K562 (cell line): ENCODE data around the gene PBX1. TPM values are rescaled to one million over a fixed set of nuclear protein-coding genes. Genes with fewer than 3 reads are reported as not detected.

Experiments
- ATAC-seq: fragments of 200-7000 bp; cut with Tn5 transposase; 3 replicates; pipeline ENCODE4 v1.9.1; 2020; ENCODE audit warnings: moderate library complexity
- BruUV-seq: library from RNA; stranded (reverse); fragments of 400-500 nt; replicated peaks from 2 replicates; lab custom pipeline; 2021; lab: Mats Ljungman, UMichigan
- CTCF ChIA-PET: fragments of 300-600 bp; formaldehyde crosslinking; extraction: SDS; loops from one replicate; lab custom pipeline; 2021; ENCODE audit warnings: low intra/inter-chr PET ratio; lab: Yijun Ruan, JAX
- POLR2A ChIA-PET: fragments of 300-600, 350-650 bp; sonication (Branson Sonifier 250); formaldehyde crosslinking; extraction: SDS; loops from one replicate; lab custom pipeline; 2021; ENCODE audit warnings: antibody characterized with exemption, inconsistent platforms; lab: Yijun Ruan, JAX
- DNase-seq, 4 experiments: peaks; one replicate each; pipeline versions ENCODE4 v3.0.0 to v3.0.0-alpha.2; 2011 to 2018; ENCODE audit warnings: low spot score in 3 of 4, mixed read lengths in 3 of 4; ENCODE audit errors: extremely low read depth in 1 of 4
- FAIRE-seq: peaks from 2 replicates; lab custom pipeline; 2011; peaks lifted over from hg19 to GRCh38; lab: Jason Lieb, UNC
- H2AFZ ChIP-seq: 2 replicates; pipeline ENCODE4 v1.6.0; 2011; ENCODE audit warnings: low read depth, low read length, control low read depth, inconsistent platforms
- H3K27ac ChIP-seq: fragments of 200-600 bp; 3 replicates; pipeline ENCODE4 v1.8.0; 2011; ENCODE audit warnings: low read depth, mild to moderate bottlenecking, control low read depth, inconsistent platforms, low read length, moderate library complexity, mixed read lengths; ENCODE audit errors: extremely low read depth
- H3K27me3 ChIP-seq, 2 experiments: fragments of 300-600 bp in 1 of 2; 2 replicates in 1 of 2; 3 replicates in 1 of 2; pipeline versions ENCODE4 v1.6.0 to v1.8.0; 2011; ENCODE audit warnings: inconsistent platforms in 2 of 2, low read length in 2 of 2, mild to moderate bottlenecking in 1 of 2, mixed read lengths in 1 of 2, moderate library complexity in 1 of 2; ENCODE audit not compliant: control insufficient read depth in 2 of 2, insufficient read depth in 2 of 2
- H3K36me3 ChIP-seq: fragments of 300-600 bp; 3 replicates; pipeline ENCODE4 v1.8.0; 2011; ENCODE audit warnings: mild to moderate bottlenecking, low read length, inconsistent platforms; ENCODE audit not compliant: control insufficient read depth, insufficient read depth
- H3K4me1 ChIP-seq, 2 experiments: fragments of 200-600 bp in 1 of 2; replicated peaks in 1 of 2; 2 replicates in 1 of 2; 3 replicates in 1 of 2; pipeline versions ENCODE4 v1.5.1 to v1.8.0; 2011; ENCODE audit warnings: inconsistent platforms in 2 of 2, low read length in 2 of 2, mild to moderate bottlenecking in 1 of 2, mixed read lengths in 1 of 2, moderate library complexity in 1 of 2; ENCODE audit not compliant: control insufficient read depth in 2 of 2, insufficient read depth in 2 of 2
- H3K4me2 ChIP-seq: 2 replicates; pipeline ENCODE4 v1.6.1; 2011; ENCODE audit warnings: low read length, control low read depth, inconsistent platforms, mixed read lengths; ENCODE audit not compliant: insufficient read depth
- H3K4me3 ChIP-seq: fragments of 200-600 bp; sonication (generic), shearing (Covaris generic); 2 replicates; pipeline ENCODE4 v1.5.1; 2016; ENCODE audit warnings: control low read depth, inconsistent platforms
- H3K79me2 ChIP-seq: fragments of 200-600 bp; 3 replicates; pipeline ENCODE4 v1.8.0; 2011; ENCODE audit warnings: low read length, inconsistent platforms; ENCODE audit not compliant: control insufficient read depth, insufficient read depth
- H3K9ac ChIP-seq, 2 experiments: 2 replicates each; pipeline versions ENCODE4 v1.6.0 to v1.6.1; 2011; ENCODE audit warnings: low read depth in 2 of 2, low read length in 2 of 2, control low read depth in 1 of 2, inconsistent platforms in 1 of 2, mild to moderate bottlenecking in 1 of 2, mixed read lengths in 1 of 2; ENCODE audit not compliant: insufficient read depth in 1 of 2
- H3K9me1 ChIP-seq: one replicate; pipeline ENCODE4 v1.6.0; 2011; ENCODE audit warnings: inconsistent platforms, mild to moderate bottlenecking, low read length, moderate library complexity; ENCODE audit not compliant: control insufficient read depth, insufficient read depth
- H3K9me3 ChIP-seq: replicated peaks from 2 replicates; pipeline ENCODE4 v1.5.1; 2011; ENCODE audit warnings: low read depth, low read length, inconsistent platforms; ENCODE audit not compliant: control insufficient read depth, insufficient read depth
- H4K20me1 ChIP-seq: replicated peaks from 2 replicates; pipeline ENCODE4 v1.6.1; 2011; ENCODE audit warnings: low read length, inconsistent platforms, mixed read lengths; ENCODE audit not compliant: control insufficient read depth, insufficient read depth
- ATF4 ChIP-seq: fragments of 450-650 bp; formaldehyde crosslinking; IDR thresholded peaks from 2 replicates; pipeline ENCODE4 v1.4.0; 2022; ENCODE audit warnings: mild to moderate bottlenecking, moderate library complexity
- PCBP1 ChIP-seq: fragments of 200-400 bp; formaldehyde crosslinking; IDR thresholded peaks from 2 replicates; pipeline ENCODE4 v1.6.1; 2018; ENCODE audit warnings: mild to moderate bottlenecking, low read depth, low read length; ENCODE audit not compliant: poor library complexity, severe bottlenecking
- SFPQ ChIP-seq: fragments of 200-400 bp; formaldehyde crosslinking; IDR thresholded peaks from 2 replicates; pipeline ENCODE4 v1.6.1; 2017; ENCODE audit warnings: mild to moderate bottlenecking, low read depth, low read length, moderate library complexity
- WGBS: fragments of 100-300 bp; shearing (Covaris generic); methylation state at CpG from one replicate; pipeline ENCODE4 v1.1.6; 2016; ENCODE audit warnings: low coverage, mixed read lengths; ENCODE audit not compliant: insufficient coverage; ENCODE audit errors: missing lambda C conversion rate; 5-methylcytosine and 5-hydroxymethylcytosine counted together
- in situ Hi-C: fragments of 300-500 bp; cut with MboI; formaldehyde crosslinking; loops from 4 replicates; pipeline ENCODE4 v1.15.0; 2018; ENCODE audit warnings: inconsistent platforms, mixed read lengths
- intact Hi-C: fragments of 100-400 bp; cut with micrococcal nuclease; formaldehyde crosslinking; loops from 2 replicates; pipeline ENCODE4 v1.14.2; 2022
- polyA plus RNA-seq, 8 experiments: library from polyadenylated mRNA; depleted of rRNA in 4 of 8; stranded (reverse) in 5 of 8; unstranded in 3 of 8; fragments of >200 nt; fragmentation: Nextera tagmentation in 2 of 8; fragmentation: Illumina TruSeq in 1 of 8; extraction: Ambion mirVana in 2 of 8; extraction: Trizol in 1 of 8; gene quantifications; 2 replicates each; pipeline versions ENCODE4 v1.2.1 to v1.2.3, GENCODE V29; 2011 to 2014; ENCODE audit warnings: inconsistent platforms in 1 of 8, missing spikeins in 1 of 8
- total RNA-seq, 7 experiments: library from RNA; depleted of rRNA in 6 of 7; stranded (reverse); fragments of >200 nt in 6 of 7; fragmentation: Illumina TruSeq in 2 of 7; extraction: Trizol in 2 of 7; gene quantifications; 2 replicates each; pipeline versions ENCODE4 v1.2.1 to v1.2.3, GENCODE V29; 2011 to 2021; ENCODE audit warnings: low replicate concordance in 1 of 7
- TF ChIP-seq, protein P1 (sequence below): fragments of 150-350 bp; IDR thresholded peaks from 2 replicates; pipeline ENCODE4 v1.6.1; 2014; ENCODE audit warnings: low read depth, mild to moderate bottlenecking, low read length, borderline replicate concordance

PBX1 gene
- total and polyA plus RNA-seq, 9 of the 15 experiments (the other 6 are each of a cell fraction or from before 2014, with no cell fraction given), result 0.03 to 0.62 (median 0.17) TPM

GRCh38 chr1:164806531-164806930 is 247.5 kb downstream of the PBX1 start:
- in situ Hi-C loops, result no loop called here
- Histone ChIP-seq H2AFZ (no peak overlapping the region), H3K9me1 (no peaks in the 10 kb centered on the region), H3K36me3 (no peaks in the 10 kb centered on the region), H3K27me3 (no peaks in the 10 kb centered on the region), H3K9me3 (no peaks in the 10 kb centered on the region), H3K4me2 (no peak overlapping the region), H3K79me2 (no peaks in the 10 kb centered on the region), H3K9ac (no peak overlapping the region), H4K20me1 (no peaks in the 10 kb centered on the region), H3K4me1 (no peaks in the 10 kb centered on the region), H3K4me3 (no peak overlapping the region), H3K27ac (no peak overlapping the region)
- POLR2A ChIA-PET, result no interaction called here
- no peak for ATAC-seq
- no peak for TF ChIP-seq PCBP1
- no peak for TF ChIP-seq ATF4 (CRISPR knock-in tag)
- no peak for TF ChIP-seq SFPQ
- TF ChIP-seq, protein P1, sequence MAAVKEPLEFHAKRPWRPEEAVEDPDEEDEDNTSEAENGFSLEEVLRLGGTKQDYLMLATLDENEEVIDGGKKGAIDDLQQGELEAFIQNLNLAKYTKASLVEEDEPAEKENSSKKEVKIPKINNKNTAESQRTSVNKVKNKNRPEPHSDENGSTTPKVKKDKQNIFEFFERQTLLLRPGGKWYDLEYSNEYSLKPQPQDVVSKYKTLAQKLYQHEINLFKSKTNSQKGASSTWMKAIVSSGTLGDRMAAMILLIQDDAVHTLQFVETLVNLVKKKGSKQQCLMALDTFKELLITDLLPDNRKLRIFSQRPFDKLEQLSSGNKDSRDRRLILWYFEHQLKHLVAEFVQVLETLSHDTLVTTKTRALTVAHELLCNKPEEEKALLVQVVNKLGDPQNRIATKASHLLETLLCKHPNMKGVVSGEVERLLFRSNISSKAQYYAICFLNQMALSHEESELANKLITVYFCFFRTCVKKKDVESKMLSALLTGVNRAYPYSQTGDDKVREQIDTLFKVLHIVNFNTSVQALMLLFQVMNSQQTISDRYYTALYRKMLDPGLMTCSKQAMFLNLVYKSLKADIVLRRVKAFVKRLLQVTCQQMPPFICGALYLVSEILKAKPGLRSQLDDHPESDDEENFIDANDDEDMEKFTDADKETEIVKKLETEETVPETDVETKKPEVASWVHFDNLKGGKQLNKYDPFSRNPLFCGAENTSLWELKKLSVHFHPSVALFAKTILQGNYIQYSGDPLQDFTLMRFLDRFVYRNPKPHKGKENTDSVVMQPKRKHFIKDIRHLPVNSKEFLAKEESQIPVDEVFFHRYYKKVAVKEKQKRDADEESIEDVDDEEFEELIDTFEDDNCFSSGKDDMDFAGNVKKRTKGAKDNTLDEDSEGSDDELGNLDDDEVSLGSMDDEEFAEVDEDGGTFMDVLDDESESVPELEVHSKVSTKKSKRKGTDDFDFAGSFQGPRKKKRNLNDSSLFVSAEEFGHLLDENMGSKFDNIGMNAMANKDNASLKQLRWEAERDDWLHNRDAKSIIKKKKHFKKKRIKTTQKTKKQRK, result no peak
- BruUV-seq, result no TSS peak
- FAIRE-seq, result no peak
- CTCF ChIA-PET, result no interaction called here
- no peak for DNase-seq
- 0% methylated on average over 6 of the region's 6 CpGs for WGBS
- intact Hi-C loops, result no loop called here
